Ammon's horn (tissue), 1 donor: Measurements from ENCODE around the gene SLIT1.

Source experiments
- DNase-seq: peaks from one replicate; pipeline ENCODE4 v3.0.0-alpha.2; 2016; ENCODE audit warnings: low spot score

The SLIT1 gene

GRCh38 chr10:97063271-97063982 lies 122.3 kb downstream of the SLIT1 start:
- no peak for DNase-seq

GRCh38 chr10:97062456-97062855 lies 123.3 kb downstream of the SLIT1 start:
- no peak for DNase-seq

GRCh38 chr10:97062046-97062445 lies 123.7 kb downstream of the SLIT1 start:
- DNase-seq = no peak

GRCh38 chr10:97061423-97061822 lies 124.3 kb downstream of the SLIT1 start:
- DNase-seq = no peak

- no peak for DNase-seq
These were observed 125.2 kb downstream of the SLIT1 start for GRCh38 chr10:97060441-97061084.

GRCh38 chr10:97059872-97060205 lies 125.9 kb downstream of the SLIT1 start:
- no peak for DNase-seq

GRCh38 chr10:97059006-97059871 lies 126.5 kb downstream of the SLIT1 start:
- peak; percentile 75 for DNase-seq

- no peak for DNase-seq
These were observed 127.2 kb downstream of the SLIT1 start for GRCh38 chr10:97058521-97058920.

- no peak for DNase-seq
These were observed 128.1 kb downstream of the SLIT1 start for GRCh38 chr10:97057491-97058235.

- DNase-seq = no peak
These were observed 129.6 kb downstream of the SLIT1 start for GRCh38 chr10:97056003-97056630.

- DNase-seq = no peak
These were observed 132.5 kb downstream of the SLIT1 start for GRCh38 chr10:97053276-97053675.

- no peak for DNase-seq
These were observed 134.7 kb downstream of the SLIT1 start for GRCh38 chr10:97050956-97051496.

- no peak for DNase-seq
These were observed 135.5 kb downstream of the SLIT1 start for GRCh38 chr10:97050205-97050745.

- no peak for DNase-seq
These were observed 136.1 kb downstream of the SLIT1 start for GRCh38 chr10:97049670-97050069.

GRCh38 chr10:97048649-97049427 lies 136.9 kb downstream of the SLIT1 start:
- DNase-seq = no peak

- DNase-seq = no peak
These were observed 138.0 kb downstream of the SLIT1 start for GRCh38 chr10:97047788-97048187.

GRCh38 chr10:97047083-97047736 lies 138.5 kb downstream of the SLIT1 start:
- DNase-seq = no peak

- DNase-seq = no peak
These were observed 139.2 kb downstream of the SLIT1 start for GRCh38 chr10:97046456-97047082.

- no peak for DNase-seq
These were observed 142.2 kb downstream of the SLIT1 start for GRCh38 chr10:97043563-97043855.
